ENCODE measurements around the gene PGM2L1. TPM values are rescaled to one million over a fixed set of nuclear protein-coding genes. Genes with fewer than 3 reads are reported as not detected.
"Not testable (repeated sequence)": the region's sequence is repeated elsewhere in the genome, so short reads cannot be mapped to it uniquely, and the experiment has no call there.

PGM2L1 gene
- total and polyA plus RNA-seq, 10 donors = 0.37 to 7.1 (median 4.9) TPM

GRCh38 chr11:74371269-74372052 is 26.8 kb downstream of the PGM2L1 start:
- intact Hi-C loops (cut with DNase I; ENCODE audit: low total_unique reads) = no loop called here
- Histone ChIP-seq H3K27me3 (replicated peaks in 1 of 7) (no peaks in the 10 kb centered on the region), H3K4me3 (no peak overlapping the region), H3K27ac (no peak overlapping the region), H3K4me1 (no peaks in the 10 kb centered on the region), H3K36me3 (peaks cover 0 to 39% (median 4%) of the 10 kb centered on the region in 6 donors), H3K9me3 (no peaks in the 10 kb centered on the region)
- no peak for DNase-seq
- 77 to 87% (median 85%) methylated on average over 3 of the region's 3 CpGs for WGBS, 5 donors
- TF ChIP-seq CTCF (IDR thresholded peaks at IDR 0.05 in 8 of 11, conservative IDR thresholded peaks at IDR 0.05 in 3 of 11) = no peak
- no peak for TF ChIP-seq POLR2AphosphoS5 (IDR thresholded peaks at IDR 0.05)
- TF ChIP-seq POLR2A (IDR thresholded peaks at IDR 0.05) = no peak

- intact Hi-C loops (cut with DNase I; ENCODE audit: low total_unique reads) = no loop called here
- 85 to 95% (median 91%) methylated on average over 2 of the region's 2 CpGs for WGBS, 5 donors
- Histone ChIP-seq H3K36me3 (peaks cover 0 to 42% (median 4%) of the 10 kb centered on the region in 6 donors), H3K27me3 (replicated peaks in 1 of 7) (no peaks in the 10 kb centered on the region), H3K4me1 (no peaks in the 10 kb centered on the region), H3K4me3 (no peak overlapping the region), H3K27ac (no peak overlapping the region), H3K9me3 (no peaks in the 10 kb centered on the region)
- no peak for TF ChIP-seq CTCF (IDR thresholded peaks at IDR 0.05 in 8 of 11, conservative IDR thresholded peaks at IDR 0.05 in 3 of 11)
- no peak for TF ChIP-seq POLR2AphosphoS5 (IDR thresholded peaks at IDR 0.05)
- no peak for TF ChIP-seq POLR2A (IDR thresholded peaks at IDR 0.05)
- DNase-seq = no peak
Measured at GRCh38 chr11:74370123-74370522, 28.1 kb downstream of the PGM2L1 start.

- 82 to 88% (median 85%) methylated on average over 5 of the region's 5 CpGs for WGBS, 5 donors
- no peaks in the 10 kb centered on the region for H3K4me1 ChIP-seq
- H3K27ac ChIP-seq = no peak overlapping the region
- TF ChIP-seq CTCF (IDR thresholded peaks at IDR 0.05 in 8 of 11, conservative IDR thresholded peaks at IDR 0.05 in 3 of 11) = no peak
- no peak for TF ChIP-seq POLR2A (IDR thresholded peaks at IDR 0.05)
- no peak for DNase-seq
- H3K27me3 ChIP-seq (replicated peaks in 1 of 7) = no peaks in the 10 kb centered on the region
- H3K36me3 ChIP-seq = peaks cover 0 to 28% (median 4%) of the 10 kb centered on the region in 6 donors
- H3K4me3 ChIP-seq = no peak overlapping the region
- no peaks in the 10 kb centered on the region for H3K9me3 ChIP-seq
- intact Hi-C loops (cut with DNase I; ENCODE audit: low total_unique reads) = no loop called here
Measured at GRCh38 chr11:74367881-74368280, 30.4 kb downstream of the PGM2L1 start.

GRCh38 chr11:74366576-74366975 is 31.7 kb downstream of the PGM2L1 start:
- WGBS, 5 donors = 82 to 94% (median 90%) methylated on average over 2 of the region's 2 CpGs
- no peak overlapping the region for H3K27ac ChIP-seq

GRCh38 chr11:74365805-74366204 is 32.4 kb downstream of the PGM2L1 start:
- H3K4me3 ChIP-seq; intact Hi-C loops (cut with DNase I; ENCODE audit: low total_unique reads); DNase-seq; H3K4me1 ChIP-seq; H3K27me3 ChIP-seq (replicated peaks in 1 of 7); H3K27ac ChIP-seq; H3K9me3 ChIP-seq: not testable (repeated sequence)
- H3K36me3 ChIP-seq = peaks cover 0 to 37% (median 5%) of the 10 kb centered on the region in 6 donors
- 73 to 100% (median 88%) methylated on average over 1 to 3 of the region's 3 CpGs for WGBS, 5 donors

More at GRCh38 chr11:74366576-74366975, 31.7 kb downstream of the PGM2L1 start:
- Histone ChIP-seq H3K27me3 (replicated peaks in 1 of 7) (no peaks in the 10 kb centered on the region), H3K4me1 (no peaks in the 10 kb centered on the region), H3K36me3 (peaks cover 0 to 29% (median 4%) of the 10 kb centered on the region in 6 donors), H3K4me3 (no peak overlapping the region), H3K9me3 (no peaks in the 10 kb centered on the region)
- DNase-seq = no peak
- intact Hi-C loops (cut with DNase I; ENCODE audit: low total_unique reads) = no loop called here
- TF ChIP-seq POLR2A (IDR thresholded peaks at IDR 0.05) (no peak), CTCF (IDR thresholded peaks at IDR 0.05 in 8 of 11, conservative IDR thresholded peaks at IDR 0.05 in 3 of 11) (no peak), POLR2AphosphoS5 (IDR thresholded peaks at IDR 0.05) (no peak)
